Measurements from ENCODE around the gene NKAIN2.
"Not testable (repeated sequence)": the region's sequence is repeated elsewhere in the genome, so short reads cannot be mapped to it uniquely, and the experiment has no call there.

Gene NKAIN2

GRCh38 chr6:124535746-124536145 lies 732.1 kb downstream of the NKAIN2 start:
- no peak for DNase-seq

- DNase-seq = no peak
Observed at GRCh38 chr6:124536157-124536841, 732.6 kb downstream of the NKAIN2 start.

DNA sequence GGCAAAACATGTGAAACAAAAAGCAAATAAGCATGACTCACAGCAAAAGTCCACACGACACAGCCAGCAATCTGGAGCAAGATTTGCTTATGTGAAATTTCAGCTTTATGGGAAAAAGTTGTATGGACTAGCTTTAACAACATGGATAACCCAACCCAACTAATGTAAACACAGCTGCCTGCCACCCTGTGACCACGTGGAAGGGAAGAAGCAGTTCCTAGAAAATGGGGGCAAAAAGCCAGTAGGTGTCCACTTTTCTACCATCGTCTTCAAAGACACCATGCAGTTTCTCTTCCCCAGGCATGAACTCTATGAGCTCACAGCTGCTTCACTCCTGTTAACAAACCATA lies 733.2 kb downstream of the NKAIN2 start:
- no peak for DNase-seq

DNA sequence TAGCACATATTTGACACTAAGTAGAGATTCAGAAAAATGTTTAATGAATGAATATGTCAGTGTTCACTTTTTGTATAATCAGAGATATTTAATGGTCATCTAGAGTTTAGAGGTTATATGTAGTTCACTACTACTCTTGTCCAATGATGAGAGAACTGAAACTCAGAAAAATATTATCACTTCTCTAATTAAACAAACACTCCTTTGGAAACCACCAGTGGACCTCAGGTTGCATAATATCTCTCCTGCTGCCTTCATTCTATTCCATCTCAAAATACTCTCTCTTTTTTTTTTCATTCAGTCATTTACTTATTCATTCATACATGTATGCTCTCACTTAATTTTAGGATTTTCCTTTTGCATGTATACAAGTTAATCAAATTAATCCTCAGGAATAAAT lies 735.4 kb downstream of the NKAIN2 start:
- DNase-seq = no peak

GRCh38 chr6:124541573-124541972 lies 737.9 kb downstream of the NKAIN2 start:
- DNase-seq = no peak

- DNase-seq = no peak
Observed at GRCh38 chr6:124546601-124547000, 742.9 kb downstream of the NKAIN2 start.

- no peak for DNase-seq
Observed at GRCh38 chr6:124551711-124552233, 748.1 kb downstream of the NKAIN2 start.

DNA sequence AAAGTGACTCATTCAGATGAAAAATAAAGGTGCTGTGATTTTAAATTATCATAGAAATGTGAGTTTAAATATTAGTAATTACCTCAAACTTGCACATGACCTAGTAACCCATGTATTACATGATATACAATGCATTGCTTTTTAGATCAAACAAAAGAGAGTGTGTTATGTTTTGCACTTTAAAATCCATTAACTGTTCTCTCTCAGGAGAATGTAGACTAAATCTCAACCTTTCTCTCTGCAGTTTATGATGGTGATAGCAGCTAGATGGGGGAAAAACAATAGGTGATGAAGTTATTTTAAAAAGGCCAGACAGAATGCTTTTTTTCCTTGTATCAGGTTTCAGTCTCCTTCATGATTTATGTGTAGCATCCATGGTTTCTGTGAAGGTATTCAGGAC lies 754.2 kb downstream of the NKAIN2 start:
- no peak for DNase-seq

GRCh38 chr6:124560078-124560477 lies 756.4 kb downstream of the NKAIN2 start:
- DNase-seq = not testable (repeated sequence)

GRCh38 chr6:124560873-124561567 lies 757.4 kb downstream of the NKAIN2 start:
- no peak for DNase-seq

- DNase-seq = no peak
Observed at GRCh38 chr6:124561635-124562130, 758.0 kb downstream of the NKAIN2 start.

DNA sequence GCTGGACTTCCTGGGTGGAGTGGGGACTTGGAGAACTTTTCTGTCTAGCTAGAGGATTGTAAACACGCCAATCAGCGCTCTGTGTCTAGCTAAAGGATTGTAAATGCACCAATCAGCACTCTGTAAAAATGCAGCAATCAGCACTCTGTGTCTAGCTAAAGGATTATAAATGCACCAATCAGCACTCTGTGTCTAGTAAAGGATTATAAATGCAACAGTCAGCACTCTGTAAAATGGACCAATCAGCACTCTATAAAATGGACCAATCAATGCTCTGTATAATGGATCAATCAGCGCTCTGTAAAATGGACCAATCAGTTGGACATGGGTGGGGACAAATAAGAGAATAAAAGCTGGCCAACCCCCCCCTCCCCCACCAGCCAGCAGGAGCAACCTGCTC lies 760.5 kb downstream of the NKAIN2 start:
- DNase-seq = not testable (repeated sequence)

DNA sequence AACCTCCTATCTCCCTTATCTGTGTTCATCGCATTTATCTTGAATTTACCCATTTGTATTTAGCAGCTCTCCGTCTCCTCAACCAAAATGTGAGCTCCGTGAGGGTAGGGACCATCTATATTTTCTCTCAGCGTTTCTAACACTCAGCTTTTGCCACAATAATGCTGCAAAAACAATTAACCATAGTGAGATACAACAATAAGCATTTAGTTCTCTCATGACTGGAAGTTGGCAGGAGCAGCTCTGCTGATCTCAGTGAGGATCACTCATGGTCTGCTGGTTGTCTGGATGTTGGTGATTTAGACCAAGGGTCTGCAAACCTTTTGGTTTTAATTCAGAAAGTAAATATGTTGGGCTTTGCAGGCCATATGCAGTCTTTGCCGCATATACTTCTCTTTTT lies 763.7 kb downstream of the NKAIN2 start:
- DNase-seq = no peak

DNA sequence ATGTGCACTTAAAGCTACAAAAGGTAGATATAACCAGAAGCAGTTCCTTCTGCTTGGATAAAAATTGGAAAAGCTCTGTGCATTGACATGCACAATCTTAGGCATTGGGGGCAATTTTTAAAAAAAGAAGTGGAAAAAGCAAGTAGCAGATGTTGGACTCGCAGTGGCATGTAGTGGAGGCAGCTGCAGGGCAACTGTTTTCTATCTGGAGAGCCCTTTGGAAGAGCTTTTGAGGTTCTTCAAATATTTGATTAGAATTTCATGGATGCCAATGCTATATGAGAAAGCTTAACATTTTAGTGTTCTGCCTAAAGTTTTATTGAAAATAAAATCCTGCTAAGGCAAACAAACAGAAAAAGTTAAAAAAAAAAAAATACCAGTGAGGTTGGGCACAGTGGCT lies 770.3 kb downstream of the NKAIN2 start:
- no peak for DNase-seq

DNA sequence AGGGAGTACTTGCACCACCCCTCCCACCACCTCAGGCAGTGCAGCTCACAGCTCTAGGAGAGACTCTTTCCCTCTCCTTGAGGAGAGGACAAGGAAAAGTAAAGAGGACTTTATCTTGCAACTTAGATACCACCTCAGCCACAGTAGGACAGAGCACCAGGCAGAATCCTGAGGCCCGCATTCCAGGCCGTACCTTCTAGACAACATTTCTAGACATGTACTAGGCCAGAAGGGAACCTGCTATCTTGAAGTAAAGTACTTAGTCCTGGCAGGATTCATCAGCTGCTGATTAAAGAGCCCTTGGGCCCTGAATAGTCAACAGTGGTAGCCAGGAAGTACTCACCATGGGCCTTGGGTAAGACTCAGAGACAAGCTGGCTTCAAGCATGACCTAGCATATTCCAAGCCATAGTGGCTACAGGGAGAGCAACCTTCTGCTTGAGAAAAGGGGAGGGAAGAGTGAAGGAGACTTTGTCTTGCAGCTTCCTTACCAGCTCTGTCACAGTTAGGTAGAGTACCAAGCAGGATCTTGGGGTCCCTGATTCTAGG lies 774.1 kb downstream of the NKAIN2 start:
- no peak for DNase-seq

GRCh38 chr6:124590001-124590400 lies 786.3 kb downstream of the NKAIN2 start:
- DNase-seq = no peak

DNA sequence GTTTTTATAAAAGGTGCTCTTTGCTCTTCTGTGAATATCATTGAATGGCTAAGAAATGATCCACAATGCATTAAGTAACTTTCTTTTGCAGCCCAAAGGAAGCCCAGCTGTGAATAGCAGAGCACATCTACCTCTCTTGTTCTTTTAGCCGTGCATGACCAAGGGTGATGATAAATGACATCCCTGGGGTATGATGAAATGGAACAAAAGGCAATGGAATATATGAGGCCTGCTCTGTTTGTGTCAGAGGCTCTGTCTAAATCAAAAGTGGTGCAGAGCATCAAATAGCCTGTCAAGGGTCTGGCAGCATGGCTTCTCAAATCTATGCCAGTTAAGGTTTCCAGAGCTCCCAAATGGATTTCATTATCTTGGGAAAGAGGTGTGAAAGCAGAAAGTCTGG lies 796.0 kb downstream of the NKAIN2 start:
- no peak for DNase-seq

DNA sequence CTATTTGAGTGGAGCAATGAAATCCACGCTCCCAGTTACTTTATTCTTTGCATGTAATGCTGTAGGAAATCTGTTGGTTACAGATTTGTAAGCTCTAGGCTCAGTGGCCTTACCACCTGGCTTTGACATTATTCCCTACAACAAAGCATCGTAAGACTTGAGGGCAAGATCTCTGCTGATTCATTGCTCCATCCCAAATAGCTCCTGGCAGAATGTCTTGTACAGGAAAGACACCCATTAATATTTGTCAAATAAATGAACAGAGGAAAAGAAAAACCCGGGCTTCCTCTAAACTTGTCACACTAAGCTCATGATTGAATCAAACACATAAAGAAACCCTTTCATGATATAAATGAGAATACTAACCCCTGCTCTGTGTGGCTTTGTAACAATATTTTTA lies 801.1 kb downstream of the NKAIN2 start:
- no peak for DNase-seq

DNA sequence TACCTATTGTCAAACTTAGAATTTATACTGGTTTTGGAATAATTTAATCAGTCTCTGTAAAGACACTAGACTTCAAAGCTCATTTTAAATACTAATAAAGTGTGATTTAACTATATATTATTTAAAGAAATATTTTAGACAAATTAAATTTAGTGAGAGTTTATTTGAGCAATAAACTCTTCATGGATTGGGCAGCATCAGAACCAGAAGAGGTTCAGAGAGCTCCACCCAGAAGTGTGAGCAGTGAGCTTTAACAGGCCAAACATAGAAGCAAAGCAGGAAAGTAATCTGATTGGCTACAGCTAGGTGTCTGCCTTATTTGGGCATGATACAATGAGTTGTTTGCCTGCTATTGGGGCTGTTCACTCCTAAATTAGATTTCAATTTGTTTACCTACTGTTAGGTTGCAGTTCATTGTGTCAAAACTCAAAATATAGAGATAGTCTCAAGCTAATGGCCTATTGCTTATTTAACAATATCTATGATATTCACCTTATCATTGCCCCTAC lies 803.5 kb downstream of the NKAIN2 start:
- no peak for DNase-seq

- no peak for DNase-seq
Observed at GRCh38 chr6:124613031-124613430, 809.4 kb downstream of the NKAIN2 start.

DNA sequence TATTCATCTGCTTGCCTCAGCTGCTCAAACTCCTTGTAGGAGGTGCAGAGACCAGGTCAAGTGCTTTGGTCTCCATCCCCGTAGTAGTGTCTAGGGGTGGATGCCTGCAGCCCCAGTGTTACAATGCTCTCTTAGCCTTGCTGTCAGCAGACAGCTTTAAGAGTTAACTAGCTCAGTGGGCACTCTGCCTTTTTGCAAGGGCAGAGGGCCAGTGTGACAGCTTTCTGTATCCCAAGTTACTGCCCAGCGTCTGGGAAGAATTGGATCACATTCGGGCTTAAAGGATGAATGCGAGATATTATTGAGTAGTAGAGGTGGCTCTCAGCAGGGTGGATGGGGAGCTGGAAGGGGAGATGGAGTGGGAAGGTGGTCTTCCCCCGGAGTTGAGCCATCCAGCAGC lies 818.7 kb downstream of the NKAIN2 start:
- no peak for DNase-seq

- DNase-seq = no peak
Observed at GRCh38 chr6:124633655-124634054, 830.0 kb downstream of the NKAIN2 start.

GRCh38 chr6:124640432-124640831 lies 836.8 kb downstream of the NKAIN2 start:
- no peak for DNase-seq

DNA sequence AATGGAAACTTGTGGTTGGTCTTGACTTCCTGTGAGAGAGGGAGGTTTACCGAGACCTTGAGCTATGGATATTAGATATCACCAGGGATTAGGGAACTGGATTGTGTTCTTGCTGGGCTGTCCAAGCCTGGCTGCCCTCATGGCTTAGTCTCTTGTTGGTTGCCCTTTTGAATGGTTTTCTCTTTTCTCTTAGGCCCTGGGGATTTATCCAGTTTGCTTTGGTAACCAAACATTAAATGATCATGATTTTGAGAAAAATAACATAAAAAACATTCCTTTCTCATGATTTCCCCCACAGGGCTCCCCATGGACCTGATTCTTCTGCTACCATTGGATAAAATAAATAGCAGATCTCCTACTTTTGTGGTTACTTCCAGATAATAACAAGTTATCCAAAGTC lies 852.2 kb downstream of the NKAIN2 start:
- no peak for DNase-seq
